Endothelial cell of umbilical vein (primary cell): Measurements from ENCODE around the gene TREH. TPM values are rescaled to one million over a fixed set of nuclear protein-coding genes. Genes with fewer than 3 reads are reported as not detected.

Experiments
- BruUV-seq: library from RNA; stranded (reverse); fragments of 400-500 nt; replicated peaks from 2 replicates; lab custom pipeline; 2021; lab: Mats Ljungman, UMichigan
- CTCF ChIA-PET: fragments of 300-600, 350-600 bp; sonication (Branson Sonifier 250); formaldehyde crosslinking; loops from one replicate; lab custom pipeline; 2021; ENCODE audit warnings: antibody characterized with exemption, inconsistent platforms; lab: Charles Lee
- POLR2A ChIA-PET: fragments of 300-600, 350-600 bp; sonication (Branson Sonifier 250); formaldehyde crosslinking; loops from one replicate; lab custom pipeline; 2021; ENCODE audit warnings: antibody characterized with exemption, inconsistent platforms; lab: Charles Lee
- DNase-seq: peaks from one replicate; pipeline ENCODE4 v3.0.0-alpha.2; 2011; ENCODE audit warnings: low read depth, low spot score
- FAIRE-seq: peaks from 2 replicates; lab custom pipeline; 2011; peaks lifted over from hg19 to GRCh38; lab: Jason Lieb, UNC
- H2AFZ ChIP-seq: 2 replicates; pipeline ENCODE4 v1.6.0; 2012; ENCODE audit warnings: low read depth, low read length, control low read depth, inconsistent platforms
- H3K27ac ChIP-seq: 2 replicates; pipeline ENCODE4 v1.5.1; 2011; ENCODE audit warnings: low read depth, mild to moderate bottlenecking, control low read depth, low read length, moderate library complexity; ENCODE audit not compliant: insufficient read depth
- H3K27me3 ChIP-seq, 2 experiments: 2 replicates each; pipeline versions ENCODE4 v1.6.0 to v1.6.1; 2011; ENCODE audit warnings: low read length in 2 of 2, mixed read lengths in 1 of 2; ENCODE audit not compliant: control insufficient read depth in 2 of 2, insufficient read depth in 2 of 2
- H3K36me3 ChIP-seq, 2 experiments: 2 replicates in 1 of 2; 3 replicates in 1 of 2; pipeline ENCODE4 v1.5.1; 2011; ENCODE audit warnings: low read length in 2 of 2, mild to moderate bottlenecking in 1 of 2, moderate library complexity in 1 of 2; ENCODE audit not compliant: control insufficient read depth in 2 of 2, insufficient read depth in 2 of 2; ENCODE audit errors: extremely low read depth in 1 of 2
- H3K4me1 ChIP-seq: 3 replicates; pipeline ENCODE4 v1.5.1; 2011; ENCODE audit warnings: mild to moderate bottlenecking, low read length; ENCODE audit not compliant: control insufficient read depth, insufficient read depth; ENCODE audit errors: extremely low read depth
- H3K4me2 ChIP-seq: 2 replicates; pipeline ENCODE4 v1.6.1; 2011; ENCODE audit warnings: low read length, control low read depth, mixed read lengths; ENCODE audit not compliant: insufficient read depth
- H3K4me3 ChIP-seq, 3 experiments: fragments of 200-600 bp in 1 of 3; sonication (generic), shearing (Covaris generic) in 1 of 3; replicated peaks in 1 of 3; 2 replicates each; pipeline ENCODE4 v1.5.1; 2011 to 2016; ENCODE audit warnings: control low read depth in 3 of 3, low read length in 3 of 3, mild to moderate bottlenecking in 2 of 3, inconsistent platforms in 1 of 3, low read depth in 1 of 3, moderate library complexity in 1 of 3; ENCODE audit not compliant: insufficient read depth in 1 of 3
- H3K79me2 ChIP-seq: 2 replicates; pipeline ENCODE4 v1.6.0; 2012; ENCODE audit warnings: low read length, inconsistent platforms; ENCODE audit not compliant: control insufficient read depth, insufficient read depth
- H3K9ac ChIP-seq: replicated peaks from 2 replicates; pipeline ENCODE3; 2011; ENCODE audit warnings: low read length, control low read depth; ENCODE audit not compliant: insufficient read depth; ENCODE audit errors: extremely low read depth
- H3K9me1 ChIP-seq: replicated peaks from 3 replicates; pipeline ENCODE4 v1.6.0; 2011; ENCODE audit warnings: mild to moderate bottlenecking, low read length; ENCODE audit not compliant: control insufficient read depth, insufficient read depth; ENCODE audit errors: extremely low read depth
- H3K9me3 ChIP-seq: replicated peaks from 2 replicates; pipeline ENCODE4 v1.5.1; 2012; ENCODE audit warnings: low read length, inconsistent platforms; ENCODE audit not compliant: control insufficient read depth, insufficient read depth
- H4K20me1 ChIP-seq: replicated peaks from 2 replicates; pipeline ENCODE3; 2011; ENCODE audit warnings: mild to moderate bottlenecking, low read length; ENCODE audit not compliant: control insufficient read depth, insufficient read depth; ENCODE audit errors: extremely low read depth
- CTCF ChIP-seq, 2 donors: IDR thresholded peaks; 1 replicate in 1 of 2; 2 replicates in 1 of 2; pipeline ENCODE4 v1.5.1; 2011; ENCODE audit warnings: low read length in 2 of 2, mild to moderate bottlenecking in 2 of 2, moderate library complexity in 2 of 2, control low read depth in 1 of 2, inconsistent platforms in 1 of 2, low read depth in 1 of 2; ENCODE audit not compliant: insufficient read depth in 1 of 2; ENCODE audit errors: extremely low read depth in 1 of 2
- EZH2 ChIP-seq: IDR thresholded peaks from 2 replicates; pipeline ENCODE4 v1.6.1; 2012; ENCODE audit warnings: borderline replicate concordance, low read depth, mild to moderate bottlenecking, moderate library complexity, low read length, inconsistent platforms; ENCODE audit not compliant: severe bottlenecking
- GATA2 ChIP-seq: IDR thresholded peaks from 2 replicates; pipeline ENCODE4 v1.7.0; 2011; ENCODE audit warnings: low read depth, mild to moderate bottlenecking, moderate library complexity, mixed read lengths, low read length; ENCODE audit not compliant: insufficient read length, insufficient read depth
- JUN ChIP-seq: IDR thresholded peaks from 2 replicates; pipeline ENCODE4 v1.6.1; 2011; ENCODE audit warnings: borderline replicate concordance, low read depth; ENCODE audit not compliant: insufficient read length, insufficient read depth
- MAX ChIP-seq: IDR thresholded peaks from 2 replicates; pipeline ENCODE4 v1.6.1; 2011; ENCODE audit not compliant: insufficient read depth, insufficient read length
- POLR2AphosphoS5 ChIP-seq: IDR thresholded peaks from 2 replicates; pipeline ENCODE4 v1.6.1; 2012; ENCODE audit warnings: low read depth, mild to moderate bottlenecking, control low read depth, low read length, moderate library complexity; ENCODE audit not compliant: insufficient read depth
- dilution Hi-C: fragments of 300-500 bp; cut with MboI; formaldehyde crosslinking; loops from one replicate; pipeline ENCODE4 v1.15.0; 2019; ENCODE audit warnings: low sequenced_read_pairs; ENCODE audit not compliant: extremely low pct_ligation_motif_present
- intact Hi-C: fragments of 100-400 bp; cut with micrococcal nuclease; formaldehyde crosslinking; loops from one replicate; pipeline ENCODE4 v1.10.0; 2022
- polyA plus RNA-seq, 4 experiments: library from polyadenylated mRNA; depleted of rRNA in 3 of 4; stranded (reverse) in 3 of 4; unstranded in 1 of 4; fragments of >200 nt; gene quantifications; 2 replicates each; pipeline versions ENCODE4 v1.2.1 to v1.2.3, GENCODE V29; 2011 to 2012; ENCODE audit warnings: missing spikeins in 1 of 4
- total RNA-seq: library from RNA; stranded (reverse); gene quantifications from 2 replicates; pipeline ENCODE4 v1.2.3, GENCODE V29; 2021

Gene TREH
- total and polyA plus RNA-seq, 2 donors (not counting 3 experiments of a cell fraction or from before 2014, with no cell fraction given): not detected

- H3K4me1 ChIP-seq: peaks cover 72% of the 10 kb centered on the region
- no peaks in the 10 kb centered on the region for H3K9me1 ChIP-seq
- POLR2A ChIA-PET: no interaction called here
- H3K4me2 ChIP-seq: no peak overlapping the region
- no peak overlapping the region for H3K27ac ChIP-seq
- no peaks in the 10 kb centered on the region for H3K9me3 ChIP-seq
- H4K20me1 ChIP-seq: no peaks in the 10 kb centered on the region
- BruUV-seq: no TSS peak
- FAIRE-seq (no peak), DNase-seq (no peak)
- no peaks in the 10 kb centered on the region for H3K27me3 ChIP-seq
- intact Hi-C loops: no loop called here
- dilution Hi-C loops: no loop called here
- CTCF ChIA-PET: no interaction called here
- no peak overlapping the region for H3K4me3 ChIP-seq
- no peak overlapping the region for H2AFZ ChIP-seq
- peaks cover 30% of the 10 kb centered on the region for H3K79me2 ChIP-seq
- no peak overlapping the region for H3K9ac ChIP-seq
- H3K36me3 ChIP-seq: peaks cover 10 to 21% of the 10 kb centered on the region in 2 experiments
- TF ChIP-seq MAX (no peak), EZH2 (no peak), JUN (no peak), POLR2AphosphoS5 (no peak), GATA2 (no peak), CTCF (IDR thresholded peaks at IDR 0.05; ENCODE audit: extremely low read depth in 1 of 2, insufficient read depth in 1 of 2, low read depth in 1 of 2, low read length in 2 of 2) (no peak)
Observed at GRCh38 chr11:118615282-118615975, 64.0 kb downstream of the TREH start.
